Choroid plexus epithelial cell (primary cell): ENCODE data around the gene PPP6R3.

Source experiments
- DNase-seq: peaks from one replicate; pipeline ENCODE4 v3.0.0-alpha.2; 2010; ENCODE audit warnings: low read depth
- H3K4me3 ChIP-seq: 2 replicates; pipeline ENCODE4 v1.5.1; 2011; ENCODE audit warnings: low read depth, mild to moderate bottlenecking, control low read depth, low read length, moderate library complexity
- CTCF ChIP-seq: conservative IDR thresholded peaks from 2 replicates; pipeline ENCODE4 v1.5.1; 2011; ENCODE audit warnings: low read depth, mild to moderate bottlenecking, control low read depth, inconsistent platforms, low read length, moderate library complexity

The PPP6R3 gene

GRCh38 chr11:68570691-68571090 is 110.1 kb downstream of the PPP6R3 start:
- no peak for TF ChIP-seq CTCF
- no peak for DNase-seq
- H3K4me3 ChIP-seq = no peak overlapping the region

GRCh38 chr11:68574308-68574707 is 113.8 kb downstream of the PPP6R3 start:
- DNase-seq = peak; percentile 18
- TF ChIP-seq CTCF = no peak

GRCh38 chr11:68575025-68575665 is 114.6 kb downstream of the PPP6R3 start:
- DNase-seq = peak; percentile 39
- H3K4me3 ChIP-seq = no peak overlapping the region
- TF ChIP-seq CTCF = no peak

More at GRCh38 chr11:68574308-68574707, 113.8 kb downstream of the PPP6R3 start:
- no peak overlapping the region for H3K4me3 ChIP-seq

- no peak overlapping the region for H3K4me3 ChIP-seq
- no peak for TF ChIP-seq CTCF
- no peak for DNase-seq
Observed at GRCh38 chr11:68579455-68579854, 118.9 kb downstream of the PPP6R3 start.

GRCh38 chr11:68581439-68581838 is 120.9 kb downstream of the PPP6R3 start:
- DNase-seq = no peak
- TF ChIP-seq CTCF = no peak

GRCh38 chr11:68581901-68582300 is 121.3 kb downstream of the PPP6R3 start:
- TF ChIP-seq CTCF = no peak
- no peak for DNase-seq

More at GRCh38 chr11:68581439-68581838, 120.9 kb downstream of the PPP6R3 start:
- H3K4me3 ChIP-seq = no peak overlapping the region

GRCh38 chr11:68582416-68583040 is 122.0 kb downstream of the PPP6R3 start:
- no peak for DNase-seq
- no peak for TF ChIP-seq CTCF

More at GRCh38 chr11:68581901-68582300, 121.3 kb downstream of the PPP6R3 start:
- no peak overlapping the region for H3K4me3 ChIP-seq

More at GRCh38 chr11:68582416-68583040, 122.0 kb downstream of the PPP6R3 start:
- H3K4me3 ChIP-seq = no peak overlapping the region
